ENCODE results near the gene DRD4.
"Not testable (repeated sequence)": the region's sequence is repeated elsewhere in the genome, so short reads cannot be mapped to it uniquely, and the experiment has no call there.

DRD4 gene

GRCh38 chr11:674406-674805 lies 37.3 kb downstream of the DRD4 start:
- no peaks in the 10 kb centered on the region for H3K9me3 ChIP-seq (ENCODE audit: control insufficient read depth in 1 of 2, low read length in 2 of 2)
- H3K27ac ChIP-seq (ENCODE audit: low read depth, low read length), result no peak overlapping the region
- H3K27me3 ChIP-seq (ENCODE audit: control insufficient read depth in 1 of 2, insufficient read depth in 2 of 2, low read length in 2 of 2), result no peaks in the 10 kb centered on the region
- H3K9ac ChIP-seq (ENCODE audit: low read depth in 1 of 2, low read length in 2 of 2), result no peak overlapping the region
- H3K4me1 ChIP-seq (ENCODE audit: control insufficient read depth in 1 of 2, insufficient read depth in 2 of 2, low read length in 2 of 2), result no peaks in the 10 kb centered on the region
- peaks cover 20 to 32% of the 10 kb centered on the region in 2 donors for H3K36me3 ChIP-seq (ENCODE audit: control insufficient read depth in 1 of 2, insufficient read depth in 2 of 2, low read length in 2 of 2)
- H3K4me3 ChIP-seq (ENCODE audit: low read depth in 1 of 2, low read length in 2 of 2), result no peak overlapping the region

- Histone ChIP-seq H3K4me3 (ENCODE audit: low read depth in 1 of 2, low read length in 2 of 2) (no peak overlapping the region), H3K36me3 (ENCODE audit: control insufficient read depth in 1 of 2, insufficient read depth in 2 of 2, low read length in 2 of 2) (peaks cover 20 to 53% of the 10 kb centered on the region in 2 donors), H3K27ac (ENCODE audit: low read depth, low read length) (no peak overlapping the region), H3K9ac (ENCODE audit: low read depth in 1 of 2, low read length in 2 of 2) (no peak overlapping the region), H3K27me3 (ENCODE audit: control insufficient read depth in 1 of 2, insufficient read depth in 2 of 2, low read length in 2 of 2) (no peaks in the 10 kb centered on the region), H3K9me3 (ENCODE audit: control insufficient read depth in 1 of 2, low read length in 2 of 2) (no peaks in the 10 kb centered on the region), H3K4me1 (ENCODE audit: control insufficient read depth in 1 of 2, insufficient read depth in 2 of 2, low read length in 2 of 2) (no peaks in the 10 kb centered on the region)
Observed at GRCh38 chr11:678297-678696, 41.2 kb downstream of the DRD4 start.

- no peaks in the 10 kb centered on the region for H3K27me3 ChIP-seq (ENCODE audit: control insufficient read depth in 1 of 2, insufficient read depth in 2 of 2, low read length in 2 of 2)
- H3K9ac ChIP-seq (ENCODE audit: low read depth in 1 of 2, low read length in 2 of 2), result no peak overlapping the region
- no peak overlapping the region for H3K27ac ChIP-seq (ENCODE audit: low read depth, low read length)
- H3K9me3 ChIP-seq (ENCODE audit: control insufficient read depth in 1 of 2, low read length in 2 of 2), result no peaks in the 10 kb centered on the region
- no peak overlapping the region for H3K4me3 ChIP-seq (ENCODE audit: low read depth in 1 of 2, low read length in 2 of 2)
- H3K36me3 ChIP-seq (ENCODE audit: control insufficient read depth in 1 of 2, insufficient read depth in 2 of 2, low read length in 2 of 2), result peaks cover 15 to 52% of the 10 kb centered on the region in 2 donors
- no peaks in the 10 kb centered on the region for H3K4me1 ChIP-seq (ENCODE audit: control insufficient read depth in 1 of 2, insufficient read depth in 2 of 2, low read length in 2 of 2)
Observed at GRCh38 chr11:679271-680207, 42.5 kb downstream of the DRD4 start.

- no peaks in the 10 kb centered on the region for H3K27me3 ChIP-seq (ENCODE audit: control insufficient read depth in 1 of 2, insufficient read depth in 2 of 2, low read length in 2 of 2)
- H3K9me3 ChIP-seq (ENCODE audit: control insufficient read depth in 1 of 2, low read length in 2 of 2), result no peaks in the 10 kb centered on the region
- no peak overlapping the region for H3K27ac ChIP-seq (ENCODE audit: low read depth, low read length)
- H3K36me3 ChIP-seq (ENCODE audit: control insufficient read depth in 1 of 2, insufficient read depth in 2 of 2, low read length in 2 of 2), result peaks cover 17 to 54% of the 10 kb centered on the region in 2 donors
- no peaks in the 10 kb centered on the region for H3K4me1 ChIP-seq (ENCODE audit: control insufficient read depth in 1 of 2, insufficient read depth in 2 of 2, low read length in 2 of 2)
- no peak overlapping the region for H3K4me3 ChIP-seq (ENCODE audit: low read depth in 1 of 2, low read length in 2 of 2)
- no peak overlapping the region for H3K9ac ChIP-seq (ENCODE audit: low read depth in 1 of 2, low read length in 2 of 2)
Observed at GRCh38 chr11:680476-680875, 43.4 kb downstream of the DRD4 start.

GRCh38 chr11:680970-681369 lies 43.9 kb downstream of the DRD4 start:
- H3K27ac ChIP-seq (ENCODE audit: low read depth, low read length), result no peak overlapping the region
- H3K27me3 ChIP-seq (ENCODE audit: control insufficient read depth in 1 of 2, insufficient read depth in 2 of 2, low read length in 2 of 2), result no peaks in the 10 kb centered on the region
- no peak overlapping the region for H3K4me3 ChIP-seq (ENCODE audit: low read depth in 1 of 2, low read length in 2 of 2)
- no peaks in the 10 kb centered on the region for H3K4me1 ChIP-seq (ENCODE audit: control insufficient read depth in 1 of 2, insufficient read depth in 2 of 2, low read length in 2 of 2)
- H3K9ac ChIP-seq (ENCODE audit: low read depth in 1 of 2, low read length in 2 of 2), result no peak overlapping the region
- no peaks in the 10 kb centered on the region for H3K9me3 ChIP-seq (ENCODE audit: control insufficient read depth in 1 of 2, low read length in 2 of 2)
- peaks cover 17 to 54% of the 10 kb centered on the region in 2 donors for H3K36me3 ChIP-seq (ENCODE audit: control insufficient read depth in 1 of 2, insufficient read depth in 2 of 2, low read length in 2 of 2)

- H3K36me3 ChIP-seq (ENCODE audit: control insufficient read depth in 1 of 2, insufficient read depth in 2 of 2, low read length in 2 of 2), result peaks cover 19 to 66% of the 10 kb centered on the region in 2 donors
- H3K27ac ChIP-seq (ENCODE audit: low read depth, low read length), result no peak overlapping the region
- H3K4me1 ChIP-seq (ENCODE audit: control insufficient read depth in 1 of 2, insufficient read depth in 2 of 2, low read length in 2 of 2), result peaks cover 0 to 11% of the 10 kb centered on the region in 2 donors
- no peak overlapping the region for H3K9ac ChIP-seq (ENCODE audit: low read depth in 1 of 2, low read length in 2 of 2)
- no peak overlapping the region for H3K4me3 ChIP-seq (ENCODE audit: low read depth in 1 of 2, low read length in 2 of 2)
- no peaks in the 10 kb centered on the region for H3K27me3 ChIP-seq (ENCODE audit: control insufficient read depth in 1 of 2, insufficient read depth in 2 of 2, low read length in 2 of 2)
- H3K9me3 ChIP-seq (ENCODE audit: control insufficient read depth in 1 of 2, low read length in 2 of 2), result no peaks in the 10 kb centered on the region
Observed at GRCh38 chr11:686451-687243, 49.6 kb downstream of the DRD4 start.

- Histone ChIP-seq H3K27ac (ENCODE audit: low read depth, low read length) (no peak overlapping the region), H3K36me3 (ENCODE audit: control insufficient read depth in 1 of 2, insufficient read depth in 2 of 2, low read length in 2 of 2) (peaks cover 13 to 56% of the 10 kb centered on the region in 2 donors), H3K4me1 (ENCODE audit: control insufficient read depth in 1 of 2, insufficient read depth in 2 of 2, low read length in 2 of 2) (peaks cover 0 to 19% of the 10 kb centered on the region in 2 donors), H3K9me3 (ENCODE audit: control insufficient read depth in 1 of 2, low read length in 2 of 2) (no peaks in the 10 kb centered on the region), H3K27me3 (ENCODE audit: control insufficient read depth in 1 of 2, insufficient read depth in 2 of 2, low read length in 2 of 2) (no peaks in the 10 kb centered on the region), H3K4me3 (ENCODE audit: low read depth in 1 of 2, low read length in 2 of 2) (no peak overlapping the region), H3K9ac (ENCODE audit: low read depth in 1 of 2, low read length in 2 of 2) (no peak overlapping the region)
Observed at GRCh38 chr11:687751-688150, 50.7 kb downstream of the DRD4 start.

GRCh38 chr11:688681-689080 lies 51.6 kb downstream of the DRD4 start:
- Histone ChIP-seq H3K4me3 (ENCODE audit: low read depth in 1 of 2, low read length in 2 of 2) (no peak overlapping the region), H3K4me1 (ENCODE audit: control insufficient read depth in 1 of 2, insufficient read depth in 2 of 2, low read length in 2 of 2) (peaks cover 7 to 25% of the 10 kb centered on the region in 2 donors), H3K36me3 (ENCODE audit: control insufficient read depth in 1 of 2, insufficient read depth in 2 of 2, low read length in 2 of 2) (peaks cover 13 to 47% of the 10 kb centered on the region in 2 donors), H3K9ac (ENCODE audit: low read depth in 1 of 2, low read length in 2 of 2) (no peak overlapping the region), H3K9me3 (ENCODE audit: control insufficient read depth in 1 of 2, low read length in 2 of 2) (no peaks in the 10 kb centered on the region), H3K27me3 (ENCODE audit: control insufficient read depth in 1 of 2, insufficient read depth in 2 of 2, low read length in 2 of 2) (no peaks in the 10 kb centered on the region), H3K27ac (ENCODE audit: low read depth, low read length) (no peak overlapping the region)

- Histone ChIP-seq H3K9me3 (ENCODE audit: control insufficient read depth in 1 of 2, low read length in 2 of 2) (no peaks in the 10 kb centered on the region), H3K9ac (ENCODE audit: low read depth in 1 of 2, low read length in 2 of 2) (no peak overlapping the region), H3K36me3 (ENCODE audit: control insufficient read depth in 1 of 2, insufficient read depth in 2 of 2, low read length in 2 of 2) (peaks cover 10 to 39% of the 10 kb centered on the region in 2 donors), H3K4me1 (ENCODE audit: control insufficient read depth in 1 of 2, insufficient read depth in 2 of 2, low read length in 2 of 2) (peaks cover 13 to 31% of the 10 kb centered on the region in 2 donors), H3K4me3 (ENCODE audit: low read depth in 1 of 2, low read length in 2 of 2) (no peak overlapping the region), H3K27ac (ENCODE audit: low read depth, low read length) (no peak overlapping the region), H3K27me3 (ENCODE audit: control insufficient read depth in 1 of 2, insufficient read depth in 2 of 2, low read length in 2 of 2) (no peaks in the 10 kb centered on the region)
Observed at GRCh38 chr11:689625-690024, 52.6 kb downstream of the DRD4 start.

- H3K27me3 ChIP-seq (ENCODE audit: control insufficient read depth in 1 of 2, insufficient read depth in 2 of 2, low read length in 2 of 2), result not testable (repeated sequence)
- H3K4me1 ChIP-seq (ENCODE audit: control insufficient read depth in 1 of 2, insufficient read depth in 2 of 2, low read length in 2 of 2), result peaks cover 13 to 31% of the 10 kb centered on the region in 2 donors
Observed at GRCh38 chr11:690244-690643, 53.2 kb downstream of the DRD4 start.

More at GRCh38 chr11:690244-690643, 53.2 kb downstream of the DRD4 start:
- H3K9me3 ChIP-seq (ENCODE audit: control insufficient read depth in 1 of 2, low read length in 2 of 2); H3K9ac ChIP-seq (ENCODE audit: low read depth in 1 of 2, low read length in 2 of 2); H3K4me3 ChIP-seq (ENCODE audit: low read depth in 1 of 2, low read length in 2 of 2); H3K27ac ChIP-seq (ENCODE audit: low read depth, low read length): not testable (repeated sequence)
- peaks cover 8 to 36% of the 10 kb centered on the region in 2 donors for H3K36me3 ChIP-seq (ENCODE audit: control insufficient read depth in 1 of 2, insufficient read depth in 2 of 2, low read length in 2 of 2)
